Bronchial epithelial cell (primary cell): Measurements from ENCODE around the gene SEPSECS. TPM values are rescaled to one million over a fixed set of nuclear protein-coding genes. Genes with fewer than 3 reads are reported as not detected.

Experiments
- DNase-seq: peaks from one replicate; pipeline ENCODE4 v3.0.0-alpha.2; 2010; ENCODE audit warnings: low read depth
- FAIRE-seq: peaks from 2 replicates; lab custom pipeline; 2011; peaks lifted over from hg19 to GRCh38; lab: Jason Lieb, UNC
- H3K27me3 ChIP-seq: 2 replicates; pipeline ENCODE4 v1.5.1; 2011; ENCODE audit warnings: low read length; ENCODE audit not compliant: control insufficient read depth, insufficient read depth
- H3K36me3 ChIP-seq: 2 replicates; pipeline ENCODE4 v1.5.1; 2011; ENCODE audit warnings: low read length; ENCODE audit not compliant: control insufficient read depth, insufficient read depth
- H3K4me3 ChIP-seq: 2 replicates; pipeline ENCODE4 v1.5.1; 2011; ENCODE audit warnings: mild to moderate bottlenecking, low read depth, low read length, control low read depth
- CTCF ChIP-seq: IDR thresholded peaks from 2 replicates; pipeline ENCODE4 v1.5.1; 2011; ENCODE audit warnings: mild to moderate bottlenecking, moderate library complexity, low read length, control low read depth, inconsistent platforms; ENCODE audit not compliant: insufficient read depth, severe bottlenecking
- total RNA-seq: library from RNA; depleted of rRNA; stranded (reverse); fragments of >200 nt; gene quantifications from 2 replicates; pipeline ENCODE4 v1.2.1, GENCODE V29; 2014

SEPSECS gene
- total RNA-seq, 1 donor from 2014 or later = 6.6 TPM

DNA sequence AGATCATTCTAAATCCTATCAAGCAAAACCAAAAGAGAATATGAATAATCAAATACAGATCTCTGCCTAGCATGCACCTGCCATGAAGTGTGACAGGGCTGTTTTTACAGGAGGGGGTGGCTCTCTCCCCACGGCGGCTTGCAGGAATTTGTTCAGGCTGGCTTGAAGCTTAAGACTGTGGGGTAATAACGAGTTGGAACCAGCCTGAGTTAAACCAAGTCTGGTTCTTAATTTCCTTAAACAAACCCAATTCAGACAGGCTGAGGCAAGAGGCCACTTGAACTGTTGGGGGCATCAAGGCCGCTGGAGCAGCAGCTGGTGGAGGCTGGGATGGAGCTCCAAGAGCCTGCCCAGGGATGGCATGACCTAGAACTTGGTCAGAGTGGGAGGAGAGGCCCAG lies 84.4 kb downstream of the SEPSECS start:
- DNase-seq = peak; percentile 43
- FAIRE-seq = no peak
- Histone ChIP-seq H3K4me3 (no peak overlapping the region), H3K36me3 (no peaks in the 10 kb centered on the region), H3K27me3 (peaks cover 3% of the 10 kb centered on the region)
- TF ChIP-seq CTCF = no peak

GRCh38 chr4:25075129-25075528 lies 85.1 kb downstream of the SEPSECS start:
- no peak for DNase-seq
- TF ChIP-seq CTCF = no peak
- Histone ChIP-seq H3K36me3 (no peaks in the 10 kb centered on the region), H3K4me3 (no peak overlapping the region), H3K27me3 (peaks cover 3% of the 10 kb centered on the region)
- FAIRE-seq = no peak

- TF ChIP-seq CTCF = no peak
Measured at GRCh38 chr4:25070545-25070944, 89.7 kb downstream of the SEPSECS start.

More at GRCh38 chr4:25070545-25070944, 89.7 kb downstream of the SEPSECS start:
- DNase-seq (no peak), FAIRE-seq (no peak)
- no peak overlapping the region for H3K4me3 ChIP-seq
- peaks cover 3% of the 10 kb centered on the region for H3K27me3 ChIP-seq
- H3K36me3 ChIP-seq = no peaks in the 10 kb centered on the region

Other genes with a start within 250 kb of the SEPSECS start
- gene CCDC149, start 247.4 kb downstream of the SEPSECS start, total RNA-seq = 4.2 and 5.1 TPM in 2 replicates
- not detected in 2 replicates for gene LGI2, start 129.5 kb downstream of the SEPSECS start, total RNA-seq
- gene PI4K2B, start 73.6 kb upstream of the SEPSECS start, total RNA-seq = 14.5 and 15.7 TPM in 2 replicates
- 8.1 and 12.4 TPM in 2 replicates for gene ZCCHC4, start 152.3 kb upstream of the SEPSECS start, total RNA-seq
- 12.5 and 15.0 TPM in 2 replicates for gene ANAPC4, start 216.8 kb upstream of the SEPSECS start, total RNA-seq